ENCODE results near the gene ANKRD40. TPM values are rescaled to one million over a fixed set of nuclear protein-coding genes. Genes with fewer than 3 reads are reported as not detected.

The ANKRD40 gene
- total RNA-seq, 3 donors from 2014 or later: 26.8 to 86.0 (median 29.6) TPM

DNA sequence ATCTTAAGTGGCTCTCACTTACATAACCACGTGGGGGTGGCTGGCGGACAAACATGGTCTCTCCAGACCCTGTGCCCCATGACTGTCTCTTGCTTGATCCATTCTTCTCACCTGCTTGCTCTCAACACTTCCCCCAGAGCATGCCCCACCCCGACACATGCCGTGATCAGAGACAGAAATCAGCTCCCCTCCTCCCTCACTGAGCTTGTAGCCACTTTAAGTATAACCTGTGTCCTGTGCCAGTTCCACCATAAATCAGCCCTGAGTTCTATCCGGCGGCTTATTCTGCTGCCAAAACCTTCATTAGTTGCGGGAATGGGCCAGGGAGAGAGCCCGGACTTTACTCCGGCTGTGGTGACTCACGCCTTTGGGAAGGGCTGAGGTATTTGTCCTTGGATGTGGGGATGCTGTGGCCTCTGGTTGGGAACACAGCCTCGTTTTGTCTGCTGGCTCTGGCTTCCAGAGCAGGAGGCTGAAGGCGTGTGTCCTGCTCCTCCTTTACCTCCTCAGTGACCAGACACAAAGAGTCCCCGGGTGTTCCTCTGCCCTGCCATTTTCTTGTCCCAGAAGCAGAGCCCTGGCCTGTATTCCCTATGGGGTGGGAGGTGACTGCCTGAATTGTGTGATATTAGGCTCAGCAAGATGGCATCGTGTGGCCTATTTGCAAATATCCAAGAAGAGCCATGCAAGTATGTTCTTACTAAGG is 21.1 kb downstream of the ANKRD40 start:
- H3K4me3 ChIP-seq: no peak overlapping the region

DNA sequence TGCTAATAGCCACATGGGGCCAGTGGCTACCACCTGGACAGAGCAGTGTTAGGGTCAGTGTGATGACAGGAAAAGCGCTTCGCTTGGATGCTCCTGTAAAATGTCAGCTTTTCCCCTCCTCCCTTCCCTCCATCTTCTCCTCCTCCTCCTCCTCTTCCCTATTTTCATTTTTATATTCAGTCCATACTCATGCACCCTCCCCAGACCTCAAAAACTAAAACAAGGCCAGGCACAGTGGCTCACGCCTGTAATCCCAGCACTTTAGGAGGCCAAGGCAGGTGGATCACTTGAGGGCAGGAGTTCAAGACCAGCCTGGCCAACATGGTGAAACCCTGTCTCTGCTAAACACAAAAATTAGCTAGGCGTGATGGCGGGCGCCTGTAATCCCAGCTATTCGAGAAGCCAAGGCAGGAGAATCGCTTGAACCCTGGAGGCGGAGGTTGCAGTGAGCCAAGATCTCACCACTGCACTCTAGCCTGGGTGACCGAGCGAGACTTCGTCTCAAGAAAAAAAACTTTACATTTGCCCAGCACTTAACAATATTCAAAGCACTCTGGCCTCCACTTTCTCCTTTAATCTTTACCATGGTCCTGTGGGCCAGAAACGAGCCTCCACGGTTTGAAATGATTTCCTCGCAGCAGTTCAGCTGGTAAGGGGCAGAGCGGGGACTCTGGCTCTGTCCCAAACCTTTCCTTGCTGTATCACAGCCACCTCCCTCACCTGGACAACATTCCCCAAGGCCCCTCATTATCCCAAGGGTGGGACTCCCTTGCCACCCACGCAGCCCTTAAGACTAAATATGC is 21.8 kb downstream of the ANKRD40 start:
- no peaks in the 10 kb centered on the region for H3K9me3 ChIP-seq
- intact Hi-C loops (cut with DNase I, micrococcal nuclease): loop anchor here in 1 of 2 donors (10.0 kb wide), 2 partner anchors 51 to 131 kb away; partner anchors contain the start of gene ABCC3
- DNase-seq: peak in 1 of 3 donors; percentile 50
- no peak overlapping the region for H3K4me3 ChIP-seq
- H3K4me1 ChIP-seq (ENCODE audit: low read depth): peaks cover 63% of the 10 kb centered on the region
- no peaks in the 10 kb centered on the region for H3K36me3 ChIP-seq (ENCODE audit: low read depth)
- TF ChIP-seq, protein P1, sequence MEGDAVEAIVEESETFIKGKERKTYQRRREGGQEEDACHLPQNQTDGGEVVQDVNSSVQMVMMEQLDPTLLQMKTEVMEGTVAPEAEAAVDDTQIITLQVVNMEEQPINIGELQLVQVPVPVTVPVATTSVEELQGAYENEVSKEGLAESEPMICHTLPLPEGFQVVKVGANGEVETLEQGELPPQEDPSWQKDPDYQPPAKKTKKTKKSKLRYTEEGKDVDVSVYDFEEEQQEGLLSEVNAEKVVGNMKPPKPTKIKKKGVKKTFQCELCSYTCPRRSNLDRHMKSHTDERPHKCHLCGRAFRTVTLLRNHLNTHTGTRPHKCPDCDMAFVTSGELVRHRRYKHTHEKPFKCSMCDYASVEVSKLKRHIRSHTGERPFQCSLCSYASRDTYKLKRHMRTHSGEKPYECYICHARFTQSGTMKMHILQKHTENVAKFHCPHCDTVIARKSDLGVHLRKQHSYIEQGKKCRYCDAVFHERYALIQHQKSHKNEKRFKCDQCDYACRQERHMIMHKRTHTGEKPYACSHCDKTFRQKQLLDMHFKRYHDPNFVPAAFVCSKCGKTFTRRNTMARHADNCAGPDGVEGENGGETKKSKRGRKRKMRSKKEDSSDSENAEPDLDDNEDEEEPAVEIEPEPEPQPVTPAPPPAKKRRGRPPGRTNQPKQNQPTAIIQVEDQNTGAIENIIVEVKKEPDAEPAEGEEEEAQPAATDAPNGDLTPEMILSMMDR (IDR thresholded peaks at IDR 0.05): no peak
- peak; percentile 2 for ATAC-seq

More for the DNA sequence above, 21.1 kb downstream of the ANKRD40 start:
- Histone ChIP-seq H3K4me1 (ENCODE audit: low read depth) (peaks cover 64% of the 10 kb centered on the region), H3K9me3 (no peaks in the 10 kb centered on the region), H3K36me3 (ENCODE audit: low read depth) (no peaks in the 10 kb centered on the region)
- peak; percentile 83 to 86 (median 85) for DNase-seq
- intact Hi-C loops (cut with DNase I, micrococcal nuclease): loop anchor here in 1 of 2 donors (10.0 kb wide), 2 partner anchors 52 to 132 kb away; partner anchors contain the start of gene ABCC3
- TF ChIP-seq, protein P1 (IDR thresholded peaks at IDR 0.05): no peak
- ATAC-seq: peak; percentile 84

DNA sequence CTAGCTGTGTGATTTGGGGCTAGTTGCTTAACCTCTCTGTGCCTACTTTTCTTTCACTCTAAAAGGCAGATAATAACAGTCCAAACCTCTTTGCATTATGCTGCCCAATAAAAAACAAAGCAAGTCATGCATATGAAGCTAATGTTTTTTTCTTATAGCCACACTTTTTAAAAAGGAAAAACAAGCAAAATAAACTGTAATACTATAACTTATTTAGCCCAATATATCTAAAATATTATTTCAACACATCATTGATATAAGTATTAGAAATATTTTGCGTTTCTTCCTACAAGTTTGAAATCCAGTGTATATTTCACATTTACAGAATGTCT is 22.4 kb downstream of the ANKRD40 start:
- Histone ChIP-seq H3K4me3 (no peak overlapping the region), H3K36me3 (ENCODE audit: low read depth) (no peaks in the 10 kb centered on the region), H3K9me3 (no peaks in the 10 kb centered on the region), H3K4me1 (ENCODE audit: low read depth) (peaks cover 58% of the 10 kb centered on the region)
- TF ChIP-seq, protein P1 (IDR thresholded peaks at IDR 0.05): no peak
- ATAC-seq (no peak), DNase-seq (no peak)
- intact Hi-C loops (cut with DNase I, micrococcal nuclease): loop anchor here in 1 of 2 donors (10.0 kb wide), 2 partner anchors 50 to 130 kb away; partner anchors contain the start of gene ABCC3

DNA sequence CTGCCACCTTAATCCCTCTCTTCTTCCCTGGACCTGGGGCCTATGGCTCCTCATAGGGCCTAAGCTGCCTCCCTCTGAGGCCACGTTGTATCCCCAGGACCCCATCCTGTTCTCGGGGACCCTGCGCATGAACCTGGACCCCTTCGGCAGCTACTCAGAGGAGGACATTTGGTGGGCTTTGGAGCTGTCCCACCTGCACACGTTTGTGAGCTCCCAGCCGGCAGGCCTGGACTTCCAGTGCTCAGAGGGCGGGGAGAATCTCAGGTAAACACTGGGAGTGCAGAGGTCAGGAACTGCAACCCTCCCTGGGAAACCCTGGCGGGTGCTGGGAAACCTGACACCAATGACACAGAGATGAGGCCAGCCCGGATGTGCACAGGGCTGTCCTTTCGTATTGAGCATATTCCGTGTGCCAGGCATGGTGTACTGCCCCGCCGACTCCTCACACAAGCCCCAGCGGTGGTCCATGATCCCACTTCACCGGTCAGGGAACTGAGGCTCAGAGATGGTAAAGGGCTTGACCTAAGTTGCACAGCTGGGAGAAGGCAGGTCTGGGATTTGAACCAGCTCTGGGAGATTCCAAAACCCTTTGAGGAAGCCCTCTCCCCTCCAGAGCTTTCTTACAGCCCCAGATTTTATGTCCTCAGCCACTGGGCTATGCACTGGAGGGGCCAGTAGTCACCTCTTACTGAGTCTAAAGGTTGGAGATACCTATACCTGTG is 22.9 kb downstream of the ANKRD40 start:
- TF ChIP-seq, protein P1 (IDR thresholded peaks at IDR 0.05): no peak
- DNase-seq (peak; percentile 81 to 84 (median 83)), ATAC-seq (peak; percentile 80)
- H3K36me3 ChIP-seq (ENCODE audit: low read depth): no peaks in the 10 kb centered on the region
- no peak overlapping the region for H3K4me3 ChIP-seq
- H3K4me1 ChIP-seq (ENCODE audit: low read depth): peaks cover 57% of the 10 kb centered on the region
- H3K9me3 ChIP-seq: no peaks in the 10 kb centered on the region
- intact Hi-C loops (cut with DNase I, micrococcal nuclease): loop anchor here in 1 of 2 donors (10.0 kb wide), 2 partner anchors 50 to 130 kb away; partner anchors contain the start of gene ABCC3

DNA sequence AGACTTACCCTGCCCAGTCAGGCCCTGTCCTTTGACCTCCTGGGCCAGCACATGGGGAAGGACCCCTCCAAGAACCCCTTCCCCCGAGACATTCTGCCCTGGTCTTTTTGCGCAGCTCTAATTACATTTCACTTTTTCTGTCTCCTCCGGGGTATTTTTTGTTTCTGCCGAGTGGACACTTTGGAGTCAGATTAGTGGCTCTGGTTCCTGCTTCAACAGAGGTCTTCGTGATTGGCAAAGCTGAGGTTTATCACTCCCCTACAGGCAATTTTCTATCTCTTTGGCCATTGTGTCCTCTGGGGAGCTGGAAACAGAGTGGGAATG is 23.5 kb downstream of the ANKRD40 start:
- ATAC-seq (no peak), DNase-seq (peak in 1 of 3 donors; percentile 10)
- intact Hi-C loops (cut with DNase I, micrococcal nuclease): loop anchor here in 1 of 2 donors (10.0 kb wide), 2 partner anchors 49 to 129 kb away; partner anchors contain the start of gene ABCC3
- no peaks in the 10 kb centered on the region for H3K36me3 ChIP-seq (ENCODE audit: low read depth)
- TF ChIP-seq, protein P1 (IDR thresholded peaks at IDR 0.05): no peak
- H3K9me3 ChIP-seq: no peaks in the 10 kb centered on the region
- peaks cover 55% of the 10 kb centered on the region for H3K4me1 ChIP-seq (ENCODE audit: low read depth)
- no peak overlapping the region for H3K4me3 ChIP-seq
